Right hindlimb (tissue), 1 donor: ENCODE measurements around the gene DNAJA4.

Experiments
- DNase-seq: peaks from one replicate; pipeline ENCODE4 v3.0.0-alpha.2; 2018

The DNAJA4 gene

GRCh38 chr15:78282324-78282723, 18.0 kb downstream of the DNAJA4 start:
- DNase-seq, result no peak

GRCh38 chr15:78284758-78285157, 20.4 kb downstream of the DNAJA4 start:
- DNase-seq, result no peak

- DNase-seq, result no peak
Observed at GRCh38 chr15:78290222-78290621, 25.9 kb downstream of the DNAJA4 start.

- DNase-seq, result no peak
Observed at GRCh38 chr15:78291052-78291451, 26.7 kb downstream of the DNAJA4 start.

GRCh38 chr15:78291698-78292097, 27.3 kb downstream of the DNAJA4 start:
- DNase-seq, result no peak

GRCh38 chr15:78292219-78292618, 27.9 kb downstream of the DNAJA4 start:
- DNase-seq, result no peak

- DNase-seq, result peak; percentile 97
Observed at GRCh38 chr15:78299101-78299930, 35.0 kb downstream of the DNAJA4 start, which contains the start of gene SKIC8. Gene SKIC8 (minus strand): TSS chr15:78299609. CDS start chr15:78295686, 3,923 bp downstream.

GRCh38 chr15:78301326-78301725, 37.0 kb downstream of the DNAJA4 start:
- DNase-seq, result no peak

GRCh38 chr15:78301828-78302227, 37.5 kb downstream of the DNAJA4 start:
- no peak for DNase-seq

GRCh38 chr15:78302579-78303312, 38.4 kb downstream of the DNAJA4 start:
- DNase-seq, result no peak

- no peak for DNase-seq
Observed at GRCh38 chr15:78304216-78305066, 40.1 kb downstream of the DNAJA4 start.

GRCh38 chr15:78306176-78306774, 41.9 kb downstream of the DNAJA4 start:
- DNase-seq, result no peak

GRCh38 chr15:78307976-78308375, 43.6 kb downstream of the DNAJA4 start:
- no peak for DNase-seq

GRCh38 chr15:78308422-78309032, 44.2 kb downstream of the DNAJA4 start:
- DNase-seq, result peak; percentile 80

- DNase-seq, result no peak
Observed at GRCh38 chr15:78311292-78311691, 46.9 kb downstream of the DNAJA4 start.

GRCh38 chr15:78312536-78312935, 48.2 kb downstream of the DNAJA4 start:
- DNase-seq, result no peak

- DNase-seq, result no peak
Observed at GRCh38 chr15:78312957-78313356, 48.6 kb downstream of the DNAJA4 start.

- no peak for DNase-seq
Observed at GRCh38 chr15:78313383-78313782, 49.0 kb downstream of the DNAJA4 start.

- no peak for DNase-seq
Observed at GRCh38 chr15:78314181-78314581, 49.8 kb downstream of the DNAJA4 start.

GRCh38 chr15:78315686-78316282, 51.4 kb downstream of the DNAJA4 start:
- no peak for DNase-seq

GRCh38 chr15:78316283-78317083, 52.1 kb downstream of the DNAJA4 start:
- no peak for DNase-seq
